ENCODE measurements around the gene PLXNA4. TPM values are rescaled to one million over a fixed set of nuclear protein-coding genes. Genes with fewer than 3 reads are reported as not detected.

Gene PLXNA4
- total RNA-seq, 2 donors from 2014 or later = 24.0 to 42.7 TPM

GRCh38 chr7:132551439-132551838, 24.8 kb downstream of the PLXNA4 start:
- Histone ChIP-seq H3K4me1 (ENCODE audit: control insufficient read depth, insufficient read depth, low read length) (peaks cover 4% of the 10 kb centered on the region), H3K4me3 (ENCODE audit: low read length) (peak overlapping the region; percentile 20), H3K36me3 (ENCODE audit: control insufficient read depth, insufficient read depth, low read length) (peaks cover 40% of the 10 kb centered on the region), H3K9me3 (ENCODE audit: control insufficient read depth, low read length) (peaks cover 25% of the 10 kb centered on the region), H3K9ac (ENCODE audit: extremely low read depth, low read length, poor library complexity, severe bottlenecking) (no peak overlapping the region), H3K27ac (ENCODE audit: low read depth, low read length) (no peak overlapping the region), H3K27me3 (ENCODE audit: control insufficient read depth, insufficient read depth, low read length, poor library complexity, severe bottlenecking) (no peaks in the 10 kb centered on the region)
- H3K9me3 Mint-ChIP-seq = peaks cover 22% of the 10 kb centered on the region
- no peak for TF ChIP-seq CTCF (conservative IDR thresholded peaks at IDR 0.05)
- H3K4me3 Mint-ChIP-seq = no peak overlapping the region
- no peak overlapping the region for H3K27ac Mint-ChIP-seq
- WGBS, 2 experiments (ENCODE audit: insufficient coverage in 1 of 2, insufficient read length in 1 of 2) = 90 to 100% methylated on average over 3 to 6 of the region's 6 CpGs
- peaks cover 43% of the 10 kb centered on the region for H3K36me3 Mint-ChIP-seq (ENCODE audit: low read depth)
- DNase-seq = no peak
- H3K4me1 Mint-ChIP-seq = peaks cover 18% of the 10 kb centered on the region
- H3K27me3 Mint-ChIP-seq (ENCODE audit: insufficient read depth) = no peaks in the 10 kb centered on the region

GRCh38 chr7:132548489-132549078, 27.7 kb downstream of the PLXNA4 start:
- Mint-ChIP-seq H3K27me3 (ENCODE audit: insufficient read depth) (no peaks in the 10 kb centered on the region), H3K9me3 (peaks cover 22% of the 10 kb centered on the region), H3K36me3 (ENCODE audit: low read depth) (peaks cover 33% of the 10 kb centered on the region), H3K4me1 (peaks cover 47% of the 10 kb centered on the region), H3K27ac (no peak overlapping the region), H3K4me3 (no peak overlapping the region)
- Histone ChIP-seq H3K27ac (ENCODE audit: low read depth, low read length) (no peak overlapping the region), H3K4me1 (ENCODE audit: control insufficient read depth, insufficient read depth, low read length) (peaks cover 16% of the 10 kb centered on the region), H3K9me3 (ENCODE audit: control insufficient read depth, low read length) (peaks cover 25% of the 10 kb centered on the region), H3K4me3 (ENCODE audit: low read length) (no peak overlapping the region), H3K27me3 (ENCODE audit: control insufficient read depth, insufficient read depth, low read length, poor library complexity, severe bottlenecking) (no peaks in the 10 kb centered on the region), H3K9ac (ENCODE audit: extremely low read depth, low read length, poor library complexity, severe bottlenecking) (no peak overlapping the region), H3K36me3 (ENCODE audit: control insufficient read depth, insufficient read depth, low read length) (peaks cover 27% of the 10 kb centered on the region)
- DNase-seq = no peak
- 76 to 88% methylated on average over 3 to 4 of the region's 4 CpGs for WGBS, 2 experiments (ENCODE audit: insufficient coverage in 1 of 2, insufficient read length in 1 of 2)
- no peak for TF ChIP-seq CTCF (conservative IDR thresholded peaks at IDR 0.05)

- peaks cover 26% of the 10 kb centered on the region for H3K36me3 Mint-ChIP-seq (ENCODE audit: low read depth)
- H3K4me3 ChIP-seq (ENCODE audit: low read length) = no peak overlapping the region
- H3K27ac Mint-ChIP-seq = no peak overlapping the region
- peaks cover 26% of the 10 kb centered on the region for H3K36me3 ChIP-seq (ENCODE audit: control insufficient read depth, insufficient read depth, low read length)
- DNase-seq = no peak
- no peak for TF ChIP-seq CTCF (conservative IDR thresholded peaks at IDR 0.05)
- H3K4me1 ChIP-seq (ENCODE audit: control insufficient read depth, insufficient read depth, low read length) = peaks cover 18% of the 10 kb centered on the region
- H3K9me3 ChIP-seq (ENCODE audit: control insufficient read depth, low read length) = peaks cover 25% of the 10 kb centered on the region
- H3K27me3 Mint-ChIP-seq (ENCODE audit: insufficient read depth) = no peaks in the 10 kb centered on the region
- H3K27ac ChIP-seq (ENCODE audit: low read depth, low read length) = no peak overlapping the region
- WGBS, 2 experiments (ENCODE audit: insufficient coverage in 1 of 2, insufficient read length in 1 of 2) = 80 to 89% methylated on average over 5 to 6 of the region's 6 CpGs
- H3K9me3 Mint-ChIP-seq = peaks cover 20% of the 10 kb centered on the region
- H3K4me1 Mint-ChIP-seq = peaks cover 54% of the 10 kb centered on the region
- H3K4me3 Mint-ChIP-seq = no peak overlapping the region
- no peak overlapping the region for H3K9ac ChIP-seq (ENCODE audit: extremely low read depth, low read length, poor library complexity, severe bottlenecking)
- H3K27me3 ChIP-seq (ENCODE audit: control insufficient read depth, insufficient read depth, low read length, poor library complexity, severe bottlenecking) = no peaks in the 10 kb centered on the region
Measured at GRCh38 chr7:132547821-132548220, 28.4 kb downstream of the PLXNA4 start.

Data from endodermal cell (in vitro differentiated cells).